Lung microvascular endothelial cell (primary cell): Measurements from ENCODE around the gene TUT4. TPM values are rescaled to one million over a fixed set of nuclear protein-coding genes. Genes with fewer than 3 reads are reported as not detected.

ENCODE experiments used
- DNase-seq, 2 donors: peaks; one replicate each; pipeline versions ENCODE4 v3.0.0 to v3.0.0-alpha.2; 2010; ENCODE audit warnings: low read depth in 2 of 2
- total RNA-seq: library from RNA; depleted of rRNA; stranded (reverse); fragments of >200 nt; gene quantifications from 2 replicates; pipeline ENCODE4 v1.2.1, GENCODE V29; 2014

Gene TUT4
- total RNA-seq, 1 donor from 2014 or later: 15.9 TPM

GRCh38 chr1:52534928-52535764, 17.7 kb downstream of the TUT4 start:
- DNase-seq: no peak

- DNase-seq: no peak
Observed at GRCh38 chr1:52533713-52534112, 19.2 kb downstream of the TUT4 start.

- DNase-seq: peak in 1 of 2 donors; percentile 41
Observed at GRCh38 chr1:52532731-52533327, 20.1 kb downstream of the TUT4 start.

GRCh38 chr1:52532247-52532646, 20.6 kb downstream of the TUT4 start:
- DNase-seq: no peak

GRCh38 chr1:52531249-52531872, 21.5 kb downstream of the TUT4 start:
- no peak for DNase-seq

GRCh38 chr1:52530563-52531144, 22.2 kb downstream of the TUT4 start:
- DNase-seq: no peak

GRCh38 chr1:52523376-52523775, 29.5 kb downstream of the TUT4 start:
- DNase-seq: peak in 1 of 2 donors; percentile 14

GRCh38 chr1:52520148-52520547, 32.7 kb downstream of the TUT4 start:
- no peak for DNase-seq

- DNase-seq: no peak
Observed at GRCh38 chr1:52518962-52519361, 33.9 kb downstream of the TUT4 start.

- DNase-seq: no peak
Observed at GRCh38 chr1:52511851-52512615, 40.9 kb downstream of the TUT4 start.

GRCh38 chr1:52511439-52511838, 41.5 kb downstream of the TUT4 start:
- no peak for DNase-seq

GRCh38 chr1:52506920-52507546, 45.9 kb downstream of the TUT4 start:
- DNase-seq: no peak

- no peak for DNase-seq
Observed at GRCh38 chr1:52506349-52506748, 46.5 kb downstream of the TUT4 start.

- no peak for DNase-seq
Observed at GRCh38 chr1:52504720-52505119, 48.2 kb downstream of the TUT4 start.

- no peak for DNase-seq
Observed at GRCh38 chr1:52503706-52504105, 49.2 kb downstream of the TUT4 start.

GRCh38 chr1:52502789-52503188, 50.1 kb downstream of the TUT4 start:
- DNase-seq: peak in 1 of 2 donors; percentile 19

GRCh38 chr1:52487632-52488031, 65.3 kb downstream of the TUT4 start:
- DNase-seq: no peak

GRCh38 chr1:52482326-52483004, 70.4 kb downstream of the TUT4 start:
- DNase-seq: no peak

GRCh38 chr1:52479076-52479475, 73.8 kb downstream of the TUT4 start:
- no peak for DNase-seq

- DNase-seq: no peak
Observed at GRCh38 chr1:52477876-52478275, 75.0 kb downstream of the TUT4 start.
